Measurements from ENCODE around the gene CYCS. TPM values are rescaled to one million over a fixed set of nuclear protein-coding genes. Genes with fewer than 3 reads are reported as not detected.

The CYCS gene
- total RNA-seq, 1 donor from 2014 or later: 73.0 TPM

DNA sequence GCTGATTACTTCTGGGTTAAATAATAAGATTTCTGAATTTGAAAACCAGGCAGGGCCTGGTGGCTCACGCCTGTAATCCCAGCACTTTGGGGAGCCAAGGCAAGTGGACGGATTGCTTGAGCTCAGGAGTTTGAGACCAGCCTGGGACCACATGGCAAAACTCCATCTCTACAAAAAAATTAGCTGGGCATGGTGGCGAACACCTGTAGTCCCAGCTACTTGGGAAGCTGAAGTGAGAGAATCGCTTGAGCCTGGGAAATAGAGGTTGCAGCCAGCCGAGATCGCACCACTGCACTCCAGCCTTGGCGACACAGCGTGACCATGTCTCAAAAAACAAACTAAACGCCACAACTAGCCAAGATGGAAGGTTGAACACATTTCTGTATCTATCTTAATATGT, 3.5 kb downstream of the CYCS start:
- no peak overlapping the region for H3K4me3 Mint-ChIP-seq
- POLR2A ChIA-PET: no interaction called here
- no peak for DNase-seq
- H3K27ac Mint-ChIP-seq: no peak overlapping the region
- TF ChIP-seq, protein P1, sequence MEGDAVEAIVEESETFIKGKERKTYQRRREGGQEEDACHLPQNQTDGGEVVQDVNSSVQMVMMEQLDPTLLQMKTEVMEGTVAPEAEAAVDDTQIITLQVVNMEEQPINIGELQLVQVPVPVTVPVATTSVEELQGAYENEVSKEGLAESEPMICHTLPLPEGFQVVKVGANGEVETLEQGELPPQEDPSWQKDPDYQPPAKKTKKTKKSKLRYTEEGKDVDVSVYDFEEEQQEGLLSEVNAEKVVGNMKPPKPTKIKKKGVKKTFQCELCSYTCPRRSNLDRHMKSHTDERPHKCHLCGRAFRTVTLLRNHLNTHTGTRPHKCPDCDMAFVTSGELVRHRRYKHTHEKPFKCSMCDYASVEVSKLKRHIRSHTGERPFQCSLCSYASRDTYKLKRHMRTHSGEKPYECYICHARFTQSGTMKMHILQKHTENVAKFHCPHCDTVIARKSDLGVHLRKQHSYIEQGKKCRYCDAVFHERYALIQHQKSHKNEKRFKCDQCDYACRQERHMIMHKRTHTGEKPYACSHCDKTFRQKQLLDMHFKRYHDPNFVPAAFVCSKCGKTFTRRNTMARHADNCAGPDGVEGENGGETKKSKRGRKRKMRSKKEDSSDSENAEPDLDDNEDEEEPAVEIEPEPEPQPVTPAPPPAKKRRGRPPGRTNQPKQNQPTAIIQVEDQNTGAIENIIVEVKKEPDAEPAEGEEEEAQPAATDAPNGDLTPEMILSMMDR (IDR thresholded peaks at IDR 0.05): no peak
- no peaks in the 10 kb centered on the region for H3K9me3 Mint-ChIP-seq
- no peak for ATAC-seq (ENCODE audit: low read depth)
- intact Hi-C loops (cut with micrococcal nuclease): loop anchor here (10.0 kb wide), 1 partner anchor 1827 kb away; the partner anchor contains the start of gene MALSU1
- H3K36me3 Mint-ChIP-seq (ENCODE audit: low read depth): peaks cover 61% of the 10 kb centered on the region
- H3K4me1 Mint-ChIP-seq: peaks cover 60% of the 10 kb centered on the region
- H3K27me3 Mint-ChIP-seq: peaks cover 1% of the 10 kb centered on the region
- CTCF ChIA-PET: no interaction called here

DNA sequence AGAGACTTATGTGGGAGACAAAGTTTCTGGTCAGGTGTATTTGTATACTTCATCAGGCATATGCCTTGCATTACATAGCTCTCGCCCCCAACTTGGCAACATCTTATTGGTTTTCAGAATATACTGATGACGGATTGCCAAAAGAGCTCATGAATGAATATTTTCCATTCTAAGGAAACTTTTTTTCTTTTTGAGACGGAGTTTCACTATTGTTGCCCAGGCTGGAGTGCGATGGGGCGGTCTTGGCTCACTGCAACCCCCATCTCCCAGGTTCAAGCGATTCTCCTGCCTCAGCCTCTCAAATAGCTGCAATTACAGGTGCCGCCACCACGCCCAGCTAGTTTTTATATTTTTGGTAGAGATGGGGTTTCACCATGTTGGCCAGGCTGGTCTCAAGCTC, 6.0 kb downstream of the CYCS start:
- H3K4me1 Mint-ChIP-seq: peaks cover 52% of the 10 kb centered on the region
- TF ChIP-seq, protein P1 (IDR thresholded peaks at IDR 0.05): no peak
- ChIA-PET CTCF (no interaction called here), POLR2A (interaction anchor here (0.6 to 1.0 kb wide), 2 partner anchors 544 to 1155 kb away, joined by 3 to 4 read pairs; no protein-coding TSS in a partner anchor)
- DNase-seq: no peak
- no peak overlapping the region for H3K27ac Mint-ChIP-seq
- no peaks in the 10 kb centered on the region for H3K9me3 Mint-ChIP-seq
- no peak overlapping the region for H3K4me3 Mint-ChIP-seq
- peaks cover 44% of the 10 kb centered on the region for H3K36me3 Mint-ChIP-seq (ENCODE audit: low read depth)
- intact Hi-C loops (cut with micrococcal nuclease): no loop called here
- no peak for ATAC-seq (ENCODE audit: low read depth)
- no peaks in the 10 kb centered on the region for H3K27me3 Mint-ChIP-seq

DNA sequence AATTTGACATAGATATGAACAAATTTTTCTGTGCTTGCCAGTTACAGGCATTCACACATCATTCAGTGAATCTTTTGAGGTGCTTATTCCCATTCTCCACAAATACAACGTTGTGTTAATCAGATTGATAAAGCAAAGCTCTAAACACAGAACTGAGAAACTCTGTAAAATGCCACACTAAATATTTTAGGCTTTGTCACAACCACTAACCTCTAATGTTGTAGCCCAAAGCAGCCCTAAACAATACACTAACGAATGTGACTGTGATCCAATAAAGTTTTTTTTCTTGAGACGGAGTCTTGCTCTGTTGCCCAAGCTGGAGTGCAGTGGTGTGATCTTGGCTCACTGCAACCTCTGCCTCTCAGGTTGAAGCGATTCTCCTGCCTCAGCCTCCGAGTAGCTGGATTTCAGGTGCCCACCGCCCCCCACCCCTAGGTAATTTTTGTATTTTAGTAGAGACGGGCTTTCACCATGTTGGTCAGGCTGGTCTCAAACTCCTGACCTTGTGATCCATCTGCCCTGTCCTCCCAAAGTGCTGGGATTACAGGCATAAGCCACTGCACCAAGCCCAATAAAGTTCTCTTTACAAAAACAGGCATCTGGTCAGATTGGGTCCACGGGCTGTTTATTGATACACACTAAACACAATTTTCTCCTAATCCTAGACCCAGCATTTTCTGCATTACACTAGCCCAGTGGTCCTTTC, 6.9 kb downstream of the CYCS start:
- Mint-ChIP-seq H3K9me3 (no peaks in the 10 kb centered on the region), H3K4me1 (peaks cover 43% of the 10 kb centered on the region), H3K4me3 (peak overlapping the region; percentile 75), H3K27me3 (no peaks in the 10 kb centered on the region), H3K27ac (peak overlapping the region; percentile 88), H3K36me3 (ENCODE audit: low read depth) (peaks cover 36% of the 10 kb centered on the region)
- ChIA-PET CTCF (interaction anchor here (1.1 to 2.2 kb wide), 4 partner anchors 15 to 306 kb away, joined by 3 to 12 read pairs (median 5); no protein-coding TSS in a partner anchor), POLR2A (interaction anchor here (0.6 to 2.0 kb wide), 7 partner anchors 7 to 1648 kb away, joined by 3 to 17 read pairs (median 4); partner anchors contain the start of genes CYCS and IGF2BP3)
- peak; percentile 8 for ATAC-seq (ENCODE audit: low read depth)
- TF ChIP-seq, protein P1 (IDR thresholded peaks at IDR 0.05): no peak
- intact Hi-C loops (cut with micrococcal nuclease): no loop called here
- no peak for DNase-seq

DNA sequence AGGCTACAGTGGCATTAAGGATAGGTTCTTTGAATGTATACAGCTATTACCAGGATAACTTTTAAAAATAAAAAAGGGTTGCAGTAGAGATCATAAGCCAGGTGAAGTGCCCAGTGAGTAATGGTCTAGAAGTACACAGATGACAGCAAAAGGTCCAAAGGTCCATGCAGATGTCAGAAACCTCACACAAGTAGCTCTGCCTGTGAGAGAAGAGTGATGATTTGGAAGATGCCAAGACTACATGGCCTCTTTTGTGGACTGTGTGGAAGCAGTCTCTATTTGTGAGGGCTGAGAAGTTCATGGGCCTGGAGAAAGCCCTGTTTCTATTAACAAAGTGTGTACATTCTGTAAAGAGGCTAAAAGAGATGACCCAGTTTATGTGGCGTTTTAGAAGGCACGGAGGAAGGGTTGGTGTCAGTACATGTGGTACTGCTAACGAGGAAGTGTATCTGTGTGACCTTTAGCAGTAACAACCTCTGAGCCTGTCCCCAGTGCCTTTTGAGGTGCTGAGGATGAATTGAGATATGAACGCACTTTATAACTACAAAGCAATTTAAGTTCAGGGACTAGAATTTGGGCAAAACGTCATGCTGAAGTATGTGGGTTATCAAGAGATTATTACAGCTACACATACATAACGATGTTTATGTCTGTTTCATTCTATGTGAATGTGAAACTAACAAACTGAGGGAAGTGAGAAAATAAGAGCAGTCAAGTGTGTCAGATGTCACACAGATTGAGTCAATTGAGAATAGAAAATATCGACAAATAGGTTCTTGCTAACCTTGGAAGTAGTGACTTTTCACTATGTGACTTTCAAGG, 7.6 kb downstream of the CYCS start:
- POLR2A ChIA-PET: interaction anchor here (0.6 to 2.0 kb wide), 7 partner anchors 8 to 1647 kb away, joined by 3 to 17 read pairs (median 4); partner anchors contain the start of genes CYCS and IGF2BP3
- Mint-ChIP-seq H3K27ac (peak overlapping the region; percentile 88), H3K4me3 (peak overlapping the region; percentile 75), H3K27me3 (no peaks in the 10 kb centered on the region), H3K9me3 (no peaks in the 10 kb centered on the region), H3K4me1 (peaks cover 43% of the 10 kb centered on the region), H3K36me3 (ENCODE audit: low read depth) (peaks cover 33% of the 10 kb centered on the region)
- TF ChIP-seq, protein P1 (IDR thresholded peaks at IDR 0.05): no peak
- DNase-seq: no peak
- ATAC-seq (ENCODE audit: low read depth): peak; percentile 91
- CTCF ChIA-PET: interaction anchor here (0.6 to 2.2 kb wide), 8 partner anchors 8 to 306 kb away, joined by 3 to 12 read pairs (median 4); partner anchors contain the start of gene CYCS
- intact Hi-C loops (cut with micrococcal nuclease): loop anchor here (1.0 to 2.0 kb wide), 5 partner anchors 8 to 399 kb away; partner anchors contain the start of gene CYCS
